Ovary (tissue), 9 donors: ENCODE results near the gene FGR. TPM values are rescaled to one million over a fixed set of nuclear protein-coding genes. Genes with fewer than 3 reads are reported as not detected.

Source experiments
- DNase-seq, 5 donors: peaks; one replicate each; pipeline ENCODE4 v3.0.0-alpha.2; 2019 to 2020
- H3K27ac ChIP-seq, 2 donors: fragments of 200-600 bp; one replicate each; pipeline versions ENCODE4 v1.5.1 to v1.8.0; 2019 to 2022
- H3K27me3 ChIP-seq: fragments of 200-600 bp; one replicate; pipeline ENCODE4 v1.8.0; 2022
- H3K36me3 ChIP-seq: fragments of 200-600 bp; sonication (generic); one replicate; pipeline ENCODE4 v1.5.1; 2019
- H3K4me1 ChIP-seq: one replicate; pipeline ENCODE4 v1.8.1; 2013; ENCODE audit warnings: mild to moderate bottlenecking, moderate library complexity; ENCODE audit not compliant: insufficient read depth
- H3K4me3 ChIP-seq: fragments of 200-600 bp; sonication (generic); one replicate; pipeline ENCODE4 v1.5.1; 2017
- H3K9me3 ChIP-seq, 2 donors: fragments of 200-600 bp in 1 of 2; sonication (generic) in 1 of 2; one replicate each; pipeline versions ENCODE4 v1.5.1 to v1.8.1; 2013 to 2019; ENCODE audit warnings: mild to moderate bottlenecking in 1 of 2, moderate library complexity in 1 of 2
- CTCF ChIP-seq, 3 donors: fragments of 450-650 bp in 2 of 3; fragments of 200-600 bp in 1 of 3; IDR thresholded peaks; one replicate each; pipeline versions ENCODE4 v1.5.1 to v1.8.0; 2016 to 2022; ENCODE audit warnings: antibody characterized with exemption in 3 of 3, mild to moderate bottlenecking in 1 of 3
- EP300 ChIP-seq: sonication (generic); formaldehyde crosslinking; IDR thresholded peaks from one replicate; pipeline ENCODE4 v1.6.1; 2017; ENCODE audit warnings: antibody characterized with exemption
- POLR2A ChIP-seq: fragments of 450-650 bp; IDR thresholded peaks from one replicate; pipeline ENCODE4 v1.6.1; 2017; ENCODE audit warnings: antibody characterized with exemption, mild to moderate bottlenecking, moderate library complexity
- WGBS, 3 donors: extraction: QIAGEN DNeasy Blood & Tissue Kit in 1 of 3; methylation state at CpG; one replicate each; pipeline versions ENCODE4 v1.1.5 to v1.1.7; 2013 to 2017; 5-methylcytosine and 5-hydroxymethylcytosine counted together
- intact Hi-C, 4 donors: fragments of 100-400 bp; cut with DNase I; formaldehyde crosslinking; loops; one replicate each; pipeline versions ENCODE4 v1.11.0 to v1.15.1; 2022 to 2023
- polyA plus RNA-seq, 2 donors: library from polyadenylated mRNA; stranded (reverse); fragments of 200-250 nt in 1 of 2; fragments of 350-450 nt in 1 of 2; fragmentation: Illumina TruSeq in 1 of 2; extraction: RNeasy Lipid Tissue Mini Kit (QIAGEN cat#74804) in 1 of 2; gene quantifications; one replicate each; pipeline ENCODE4 v1.2.3, GENCODE V29; 2013 to 2014
- total RNA-seq, 7 donors: library from RNA; depleted of rRNA in 2 of 7; stranded (reverse); fragments of >200 nt in 2 of 7; fragmentation: NEBNext Ultra II Directional in 3 of 7; extraction: Animal tissue kit (Norgen Biotek cat#: 25700) in 3 of 7; gene quantifications; one replicate each; pipeline versions ENCODE4 v1.1.0 to v1.2.4, GENCODE V29; 2016 to 2023
- donor health status: DM: no; HTN: no; CAD: no; lungs with moderate emphysema.
- donor health status: DM: no; HTN: no; CAD: no.
- donor health status: Bipolar disorder and iron deficiency.
- donor health status: DM: yes; HTN: yes; CAD: no.
- donor health status: DM: no; HTN: no; CAD: no.
- donor health status: DM: yes; HTN: yes; CAD: no.

FGR gene
- total and polyA plus RNA-seq, 9 donors = 1.1 to 14.1 (median 4.2) TPM

- 64 to 73% (median 69%) methylated on average over 14 of the region's 14 CpGs for WGBS, 3 donors
These were observed 16.5 kb downstream of the FGR start for GRCh38 chr1:27618341-27619082.

GRCh38 chr1:27617420-27617819, 17.6 kb downstream of the FGR start:
- Histone ChIP-seq H3K27me3 (no peaks in the 10 kb centered on the region), H3K9me3 (no peaks in the 10 kb centered on the region), H3K27ac (no peak overlapping the region), H3K4me3 (no peak overlapping the region), H3K4me1 (peaks cover 3% of the 10 kb centered on the region), H3K36me3 (no peaks in the 10 kb centered on the region)
- WGBS, 3 donors = 88 to 91% (median 89%) methylated on average over 2 of the region's 2 CpGs
- no peak for TF ChIP-seq POLR2A
- no peak for TF ChIP-seq CTCF (IDR thresholded peaks at IDR 0.05)
- no peak for TF ChIP-seq EP300
- intact Hi-C loops = no loop called here
- no peak for DNase-seq

More at GRCh38 chr1:27618341-27619082, 16.5 kb downstream of the FGR start:
- H3K27ac ChIP-seq = no peak overlapping the region
- DNase-seq = no peak
- H3K36me3 ChIP-seq = no peaks in the 10 kb centered on the region
- H3K27me3 ChIP-seq = no peaks in the 10 kb centered on the region
- H3K4me3 ChIP-seq = no peak overlapping the region
- TF ChIP-seq CTCF (IDR thresholded peaks at IDR 0.05) (no peak), EP300 (no peak), POLR2A (no peak)
- H3K9me3 ChIP-seq = no peaks in the 10 kb centered on the region
- H3K4me1 ChIP-seq = peaks cover 3% of the 10 kb centered on the region
- intact Hi-C loops = no loop called here

GRCh38 chr1:27616441-27616840, 18.5 kb downstream of the FGR start:
- TF ChIP-seq CTCF (IDR thresholded peaks at IDR 0.05) (no peak), POLR2A (no peak), EP300 (no peak)
- intact Hi-C loops = no loop called here
- no peaks in the 10 kb centered on the region for H3K9me3 ChIP-seq
- DNase-seq = no peak
- H3K36me3 ChIP-seq = no peaks in the 10 kb centered on the region
- peaks cover 3% of the 10 kb centered on the region for H3K4me1 ChIP-seq
- H3K27ac ChIP-seq = no peak overlapping the region
- H3K4me3 ChIP-seq = no peak overlapping the region
- no peaks in the 10 kb centered on the region for H3K27me3 ChIP-seq
- 99 to 100% (median 100%) methylated on average over 2 of the region's 2 CpGs for WGBS, 3 donors

GRCh38 chr1:27615346-27616192, 19.4 kb downstream of the FGR start:
- Histone ChIP-seq H3K9me3 (no peaks in the 10 kb centered on the region), H3K36me3 (no peaks in the 10 kb centered on the region), H3K27me3 (no peaks in the 10 kb centered on the region), H3K4me1 (peaks cover 3% of the 10 kb centered on the region), H3K4me3 (no peak overlapping the region), H3K27ac (no peak overlapping the region)
- WGBS, 3 donors = 75 to 80% (median 77%) methylated on average over 41 of the region's 41 CpGs
- TF ChIP-seq POLR2A (no peak), CTCF (IDR thresholded peaks at IDR 0.05) (no peak), EP300 (no peak)
- intact Hi-C loops = no loop called here
- no peak for DNase-seq
